HG02981 (cell line): ENCODE measurements around the gene HSD17B1.
"Not testable (repeated sequence)": the region's sequence is repeated elsewhere in the genome, so short reads cannot be mapped to it uniquely, and the experiment has no call there.

Source experiments
- ATAC-seq: cut with Tn5 transposase; IDR thresholded peaks from one replicate; pipeline ENCODE4 v1.9.1; 2021; ENCODE audit warnings: mild to moderate bottlenecking, moderate library complexity; ENCODE audit not compliant: unreplicated experiment

Gene HSD17B1, protein sequence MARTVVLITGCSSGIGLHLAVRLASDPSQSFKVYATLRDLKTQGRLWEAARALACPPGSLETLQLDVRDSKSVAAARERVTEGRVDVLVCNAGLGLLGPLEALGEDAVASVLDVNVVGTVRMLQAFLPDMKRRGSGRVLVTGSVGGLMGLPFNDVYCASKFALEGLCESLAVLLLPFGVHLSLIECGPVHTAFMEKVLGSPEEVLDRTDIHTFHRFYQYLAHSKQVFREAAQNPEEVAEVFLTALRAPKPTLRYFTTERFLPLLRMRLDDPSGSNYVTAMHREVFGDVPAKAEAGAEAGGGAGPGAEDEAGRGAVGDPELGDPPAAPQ

DNA sequence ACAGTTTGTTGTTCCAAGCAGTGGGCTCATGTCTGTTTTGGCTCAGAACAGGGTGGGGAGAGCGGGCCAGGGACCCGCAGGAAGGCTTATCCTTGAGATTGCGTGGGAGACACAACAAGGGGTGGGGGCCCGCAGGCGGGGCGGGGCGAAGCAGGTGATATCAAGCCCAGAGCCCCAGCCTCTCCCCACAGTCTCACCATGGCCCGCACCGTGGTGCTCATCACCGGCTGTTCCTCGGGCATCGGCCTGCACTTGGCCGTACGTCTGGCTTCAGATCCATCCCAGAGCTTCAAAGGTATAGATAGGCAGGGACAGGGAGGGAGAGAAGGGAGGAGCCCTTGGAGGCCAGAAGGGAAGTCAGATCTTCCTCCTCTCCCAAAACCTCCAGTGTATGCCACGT is at the start of gene HSD17B1:
TSS of gene HSD17B1 (plus strand) at position 188 of the 400 bp plus-strand sequence. CDS start at position 199, 11 bp downstream.
- not testable (repeated sequence) for ATAC-seq

DNA sequence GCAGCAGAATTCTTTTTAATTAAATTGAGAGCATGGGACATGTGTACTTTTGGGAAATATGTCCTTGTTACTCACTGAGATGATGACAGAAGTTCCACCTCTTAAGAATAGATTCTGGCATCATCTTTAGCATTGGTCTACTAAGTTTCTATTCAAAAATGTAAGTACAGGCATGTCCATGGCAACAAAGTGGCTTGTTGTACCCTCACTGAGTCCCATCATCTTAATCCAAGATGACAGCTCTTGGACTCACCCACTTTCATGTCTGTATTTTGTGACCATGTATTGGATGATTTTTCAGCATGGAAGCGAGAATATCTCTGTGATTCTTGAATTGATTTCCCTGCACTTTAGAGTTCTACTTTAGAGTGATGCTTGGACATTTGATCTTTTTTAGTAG is 49.8 kb upstream of the HSD17B1 start:
- ATAC-seq: no peak

DNA sequence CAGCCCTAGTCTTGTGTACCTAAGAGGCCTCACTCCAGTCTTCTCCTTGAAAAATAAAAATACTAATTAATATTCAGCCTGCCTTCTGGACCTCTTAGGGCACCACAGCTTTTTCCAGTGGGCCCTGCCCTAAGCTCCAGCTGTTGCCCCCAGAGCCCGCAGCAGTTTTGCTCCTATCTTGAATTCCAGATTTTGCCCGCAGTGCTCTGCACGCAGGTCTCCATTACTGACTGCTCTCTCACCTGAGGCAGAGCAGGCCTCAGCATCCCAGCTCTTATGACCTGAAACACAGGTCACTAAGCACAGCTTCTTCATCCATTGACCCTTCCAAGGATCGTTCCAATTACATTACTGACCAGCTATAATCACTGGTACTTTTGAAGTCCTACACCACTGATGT is 45.1 kb upstream of the HSD17B1 start:
- ATAC-seq: no peak

DNA sequence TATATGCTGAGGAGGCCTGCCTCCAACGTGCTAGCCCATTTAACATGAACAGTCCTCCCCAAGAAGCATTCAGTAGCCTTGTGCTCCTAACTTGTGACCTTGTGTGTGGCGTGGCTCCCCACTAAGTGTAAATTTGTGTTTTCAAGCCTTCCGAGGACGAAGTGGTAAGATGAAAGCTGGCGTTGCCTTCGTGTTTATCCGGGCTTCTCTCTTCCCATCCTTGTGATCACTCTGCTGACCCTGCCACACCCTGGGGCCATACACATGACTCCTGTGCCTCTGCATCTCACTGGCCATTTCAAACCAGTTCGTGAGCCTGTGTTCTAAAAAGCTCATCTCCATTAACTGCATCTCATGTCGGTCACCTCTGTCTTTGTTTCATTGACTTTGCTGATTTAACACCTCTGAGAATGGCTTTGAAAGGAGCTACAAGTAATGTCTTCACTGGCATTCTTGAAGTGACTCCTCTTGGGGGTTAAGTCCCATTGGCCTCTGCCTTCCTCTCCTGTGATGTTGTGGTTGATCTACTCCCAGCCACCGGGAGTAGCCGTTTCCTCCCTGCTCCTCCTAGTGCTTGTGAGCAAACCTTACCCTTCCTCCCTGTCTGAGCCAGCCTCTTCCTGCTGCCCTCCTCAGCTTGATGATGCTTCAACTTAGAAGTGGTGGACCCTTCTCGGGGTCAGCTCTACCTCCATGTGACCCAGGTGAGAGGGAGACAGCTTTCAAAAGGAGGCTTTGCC is 44.1 kb upstream of the HSD17B1 start:
- ATAC-seq: no peak

DNA sequence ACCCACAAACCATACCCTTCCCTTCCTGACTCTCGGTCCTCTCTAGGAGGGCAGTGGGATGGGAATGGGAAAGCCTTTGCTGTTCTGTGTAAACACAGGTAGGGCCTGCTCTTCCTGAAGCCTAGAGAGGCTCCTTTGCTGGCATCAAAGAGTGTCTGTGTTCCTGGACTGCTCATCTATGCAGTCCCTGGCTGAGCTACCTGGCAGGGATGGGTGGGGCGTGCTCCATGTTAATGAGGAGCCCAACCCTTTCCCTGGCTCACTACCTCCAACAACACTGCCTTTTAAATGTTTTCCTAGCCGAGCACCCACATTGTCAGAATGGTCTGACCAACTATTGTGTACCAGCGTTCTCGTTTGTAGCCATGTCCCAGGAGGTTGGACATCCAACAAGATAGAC is 43.3 kb upstream of the HSD17B1 start:
- ATAC-seq: no peak

DNA sequence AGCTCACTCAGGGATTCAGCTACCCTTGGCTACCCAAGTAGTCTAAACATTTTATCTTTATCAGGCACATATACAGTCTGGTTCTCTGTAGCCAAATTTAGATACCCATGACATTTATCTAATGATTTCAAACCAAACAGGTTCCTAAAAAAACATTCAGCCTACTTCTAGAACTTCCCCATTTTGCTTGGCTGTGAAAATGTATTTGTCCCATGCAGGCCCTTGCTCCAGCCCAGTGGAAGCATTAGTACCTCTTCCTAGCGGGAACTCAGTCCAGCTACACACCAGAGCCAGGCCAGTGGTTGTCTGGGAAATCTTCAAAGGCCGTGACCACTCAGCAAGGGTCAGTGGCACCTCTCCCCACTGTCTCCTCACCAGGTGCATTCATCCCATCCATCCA is 42.9 kb upstream of the HSD17B1 start:
- ATAC-seq: no peak

DNA sequence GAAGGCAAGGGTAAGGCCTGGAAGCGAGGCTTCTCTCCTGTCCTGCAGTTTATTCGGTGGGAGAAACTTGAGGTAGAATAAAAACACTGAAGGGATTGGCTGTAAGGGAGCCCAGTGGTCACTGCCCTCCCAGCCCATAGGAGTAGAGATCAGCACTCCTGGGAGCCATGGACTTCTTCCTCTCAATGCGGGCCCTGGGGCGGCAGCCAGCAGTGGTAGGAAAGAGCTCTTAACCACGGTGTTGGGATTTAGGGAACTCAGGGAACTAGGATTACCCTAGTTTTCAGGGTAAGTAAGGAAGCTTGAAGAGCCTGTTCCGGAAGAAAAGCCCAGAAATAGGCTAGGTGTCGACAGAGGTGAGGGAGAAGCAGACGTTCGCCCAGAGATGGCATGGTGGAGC is 40.5 kb upstream of the HSD17B1 start:
- ATAC-seq: no peak

DNA sequence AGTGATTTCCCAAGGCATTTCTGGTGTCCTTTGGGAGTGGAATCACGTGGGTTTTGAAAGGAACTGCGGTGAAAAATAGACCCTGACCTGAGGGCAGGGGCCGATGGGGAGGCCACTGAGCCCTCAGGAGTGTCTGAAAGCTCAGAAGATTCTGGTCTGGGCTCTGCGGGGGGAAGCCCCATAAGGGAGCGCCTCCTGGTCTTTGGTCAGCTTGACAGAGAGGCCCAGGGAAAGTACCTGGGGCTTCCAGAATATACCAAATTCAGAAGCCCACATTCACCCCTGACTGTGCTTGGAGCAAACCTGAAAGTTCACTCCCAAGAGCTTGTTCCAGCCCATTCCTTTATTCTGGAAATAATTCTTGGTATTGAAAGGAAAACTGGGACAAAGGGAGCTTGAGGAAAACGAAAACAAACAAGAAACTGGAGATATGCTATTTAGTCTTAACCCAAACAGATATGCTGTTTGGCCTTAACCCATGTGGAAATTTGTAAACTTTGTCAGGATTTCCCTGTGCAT is 39.9 kb upstream of the HSD17B1 start:
- ATAC-seq: no peak

DNA sequence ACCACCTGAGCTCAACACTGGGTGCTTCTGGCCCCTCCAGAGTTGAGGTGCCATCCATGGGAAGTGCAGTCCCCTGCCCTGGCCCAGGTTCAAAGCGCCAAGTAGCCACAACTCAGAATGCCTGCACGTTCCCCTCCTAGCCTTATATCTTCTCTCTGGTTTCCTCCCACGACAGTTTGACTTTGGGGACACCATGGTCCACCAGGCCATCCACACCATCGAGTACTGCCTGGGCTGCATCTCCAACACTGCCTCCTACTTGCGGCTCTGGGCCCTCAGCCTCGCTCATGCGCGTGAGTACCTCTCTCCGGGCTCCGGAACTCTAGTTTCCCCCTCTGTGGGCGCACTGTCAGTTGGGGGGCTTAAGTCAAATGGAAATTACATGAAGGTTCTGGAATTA is 39.0 kb upstream of the HSD17B1 start:
- ATAC-seq: no peak

DNA sequence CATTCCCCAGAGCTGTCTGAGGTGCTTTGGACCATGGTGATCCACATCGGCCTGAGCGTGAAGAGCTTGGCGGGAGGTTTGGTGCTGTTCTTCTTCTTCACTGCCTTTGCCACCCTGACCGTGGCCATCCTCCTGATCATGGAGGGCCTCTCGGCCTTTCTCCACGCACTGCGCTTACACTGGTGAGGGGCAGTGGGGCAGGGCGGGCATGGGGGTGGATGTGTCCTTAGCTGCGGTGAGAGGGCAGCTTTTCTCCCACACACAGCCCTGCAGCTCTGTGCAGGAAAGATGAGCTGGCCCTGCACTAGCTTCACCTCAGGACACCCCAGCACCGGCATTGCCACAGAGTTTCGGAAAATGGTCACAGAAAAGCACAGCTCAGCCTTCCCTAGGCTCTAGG is 38.4 kb upstream of the HSD17B1 start:
- ATAC-seq: no peak

DNA sequence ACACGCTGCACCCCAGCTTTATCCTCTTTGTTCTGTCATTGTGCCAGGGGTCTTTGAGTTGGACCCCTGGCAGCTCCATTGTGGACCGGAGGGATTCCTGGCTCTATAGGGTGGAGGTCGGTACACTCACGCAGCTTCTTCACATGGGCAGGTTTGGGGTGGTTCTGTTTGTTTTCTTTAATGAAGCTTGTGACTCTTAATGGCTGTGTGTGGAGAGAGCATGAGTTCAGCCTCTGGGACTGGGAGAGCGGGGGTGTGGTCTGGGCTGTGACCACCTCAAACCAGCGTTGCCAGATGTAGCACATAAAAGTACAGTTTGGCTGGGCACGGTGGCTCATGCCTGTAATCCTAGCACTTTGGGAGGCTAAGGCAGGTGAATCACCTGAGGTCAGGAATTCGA is 37.9 kb upstream of the HSD17B1 start:
- no peak for ATAC-seq

DNA sequence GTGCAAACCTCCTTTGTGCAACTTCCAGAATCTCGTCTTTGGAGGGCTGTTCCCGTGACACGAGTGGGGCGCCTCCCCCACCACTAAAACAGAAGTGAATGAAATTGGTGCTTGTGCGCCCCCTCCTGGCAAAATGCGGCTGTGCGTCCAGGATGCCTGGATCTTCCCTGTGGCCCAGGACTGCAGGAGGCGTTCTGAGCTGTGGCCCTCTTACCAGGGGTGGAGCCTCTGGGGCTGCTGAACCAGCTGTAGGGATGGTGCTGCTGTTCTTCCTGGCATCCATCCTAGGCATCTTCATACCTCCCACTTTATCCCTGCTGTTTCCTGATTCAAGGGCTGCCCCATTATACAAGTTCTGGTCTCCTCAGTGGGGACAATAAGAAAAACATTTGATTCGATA is 35.2 kb upstream of the HSD17B1 start:
- ATAC-seq: no peak

DNA sequence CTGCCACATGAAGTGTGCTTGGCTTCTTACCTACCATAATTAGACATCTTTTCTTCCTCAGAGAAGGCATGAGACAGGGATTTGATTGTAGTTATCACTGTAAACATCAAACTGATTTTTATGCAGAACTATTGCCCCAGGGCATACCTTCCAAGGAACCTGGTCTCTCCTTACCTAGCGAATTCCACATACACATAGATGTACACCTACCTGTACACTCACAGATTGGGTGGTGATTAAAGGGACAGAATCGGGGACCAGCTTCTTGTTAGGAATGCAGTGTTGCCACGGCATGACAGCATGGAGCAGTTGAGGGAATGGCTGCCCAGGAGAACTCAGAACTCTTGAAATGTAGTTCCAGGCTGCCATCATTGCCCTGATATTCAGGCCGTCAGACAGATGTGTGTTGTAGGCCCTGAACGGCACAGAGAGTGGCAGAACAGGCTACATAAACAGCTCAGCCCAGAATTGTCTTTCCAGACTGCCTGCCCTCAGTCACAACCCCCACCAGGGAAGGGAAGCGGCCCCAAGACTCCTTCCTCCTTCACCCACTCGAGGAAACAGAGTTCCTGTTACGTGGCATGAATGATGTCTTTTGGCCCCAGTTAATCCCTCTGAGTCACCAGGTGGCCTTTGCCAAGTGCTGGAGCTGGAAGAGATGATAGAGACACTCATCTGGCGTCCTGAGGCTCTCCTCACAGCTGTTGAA is 34.5 kb upstream of the HSD17B1 start:
- ATAC-seq: no peak

DNA sequence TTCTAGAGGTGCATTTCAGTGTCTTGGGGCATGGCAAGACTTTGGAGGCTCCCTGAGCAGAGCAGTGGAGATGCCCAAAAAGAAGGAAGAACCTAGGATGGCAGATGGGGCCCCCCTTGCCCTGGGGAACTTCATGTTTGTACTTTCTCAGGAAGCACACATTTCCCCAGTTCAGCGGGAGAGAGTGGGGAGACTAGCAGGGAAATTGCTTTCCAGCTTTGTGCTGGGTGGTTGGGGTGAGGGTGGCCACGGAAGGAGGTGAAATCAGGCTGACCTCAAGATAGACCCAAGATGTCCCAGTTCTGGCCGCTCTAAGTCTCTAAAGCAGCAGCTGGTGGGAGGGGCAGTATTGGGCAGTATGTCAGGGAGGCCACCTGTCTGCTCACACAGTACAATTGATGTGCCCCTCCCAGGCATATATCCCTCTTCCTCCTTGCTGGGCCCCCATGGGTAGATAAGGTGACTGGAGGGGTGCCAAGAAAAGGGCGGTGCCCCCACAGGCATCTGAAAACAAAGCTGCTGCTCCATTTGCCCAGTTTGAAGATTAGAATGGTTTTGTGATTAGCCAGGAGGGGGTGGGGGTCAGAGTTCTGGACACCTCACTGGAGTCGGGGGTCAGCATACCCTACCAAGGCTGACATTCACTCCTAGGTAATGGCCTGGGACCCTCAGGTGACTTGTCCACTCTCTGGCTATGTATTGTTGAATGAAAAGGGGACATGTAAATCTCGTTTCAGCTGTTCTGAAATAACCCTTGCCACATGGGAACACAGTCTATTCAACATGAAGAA is 33.8 kb upstream of the HSD17B1 start:
- no peak for ATAC-seq

DNA sequence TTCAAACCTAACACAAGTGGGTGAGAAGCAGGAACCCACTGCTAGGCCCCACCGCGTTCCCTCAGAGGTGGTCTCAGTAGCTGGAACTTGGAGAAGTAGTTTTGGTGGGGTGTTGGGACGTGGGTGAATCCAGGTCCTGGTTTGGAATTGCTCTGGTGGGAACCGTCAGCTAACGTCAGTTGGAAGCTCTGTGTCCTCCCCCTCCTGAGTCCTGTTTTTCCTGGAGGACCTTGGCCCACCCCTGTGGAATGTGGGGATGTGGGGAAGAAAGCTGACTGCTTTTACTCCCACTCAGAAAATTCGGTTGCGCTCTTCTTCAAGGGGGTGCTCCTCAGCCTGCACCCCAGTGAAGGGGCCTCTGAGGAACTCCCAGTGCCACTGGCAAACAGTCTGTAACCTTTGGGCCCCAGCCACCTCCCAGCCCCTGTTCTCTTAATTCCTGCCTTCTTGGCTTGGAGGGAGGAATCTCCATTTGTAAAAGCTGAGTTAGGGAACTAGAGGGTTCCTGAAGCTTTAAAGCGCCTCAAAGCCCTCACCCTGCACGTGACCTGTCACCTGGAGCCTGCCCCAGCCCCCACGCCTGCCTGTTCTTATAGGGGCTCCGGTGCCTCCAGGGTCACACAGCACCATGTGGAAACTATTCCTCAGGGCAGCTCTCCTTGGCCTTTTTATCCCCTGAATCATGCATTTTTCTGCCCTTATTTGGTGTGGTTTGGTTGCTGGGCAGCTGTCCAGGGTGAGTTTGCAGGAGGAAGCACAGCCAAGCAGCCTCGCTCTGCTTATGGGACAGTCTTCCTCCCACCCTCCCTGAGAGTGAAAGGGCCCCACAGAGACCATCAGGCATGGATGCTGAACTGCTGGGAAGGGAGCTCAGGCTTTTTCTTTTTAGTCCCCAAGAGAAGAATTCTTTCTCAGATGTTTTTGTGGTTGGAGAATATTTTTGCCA is 32.9 kb upstream of the HSD17B1 start:
- no peak for ATAC-seq

DNA sequence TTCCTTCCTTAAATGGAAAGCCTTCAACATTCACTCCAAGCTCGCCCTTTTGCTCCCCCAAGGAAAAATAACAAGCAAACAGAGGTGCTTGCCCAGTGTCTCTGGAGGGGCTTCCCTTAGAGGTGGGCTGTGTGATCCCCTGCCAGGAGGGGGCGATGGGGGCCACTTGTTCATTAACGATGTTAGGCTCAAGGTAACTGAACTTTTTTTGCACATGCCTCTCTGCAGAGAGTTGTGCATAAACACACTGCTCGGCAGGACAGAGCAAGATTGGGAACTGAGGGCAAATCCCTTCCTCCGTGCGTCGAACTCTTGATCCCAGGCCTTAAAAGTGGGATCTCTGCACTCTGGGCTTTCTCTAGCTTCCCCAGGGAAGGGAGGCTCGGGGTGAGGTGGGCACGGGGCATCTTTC is 32.2 kb upstream of the HSD17B1 start:
- ATAC-seq: no peak

DNA sequence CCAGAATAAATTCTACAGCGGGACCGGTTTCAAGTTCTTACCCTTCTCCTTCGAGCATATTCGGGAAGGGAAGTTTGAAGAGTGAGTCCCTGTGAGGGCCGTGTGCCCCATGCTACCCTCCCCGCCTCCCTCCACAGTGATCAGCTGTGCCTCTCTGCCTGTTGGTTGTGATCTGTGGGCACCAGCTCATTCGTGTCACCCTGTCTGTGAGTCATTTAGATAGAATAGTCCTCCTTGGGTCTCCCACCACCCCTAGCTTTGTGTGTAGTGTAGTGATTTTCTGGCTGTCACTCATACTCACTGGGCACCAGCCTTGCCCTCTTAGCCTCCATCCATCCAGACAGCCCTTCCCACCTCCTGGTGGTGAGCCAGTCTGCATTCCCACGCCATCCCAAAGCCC is 31.7 kb upstream of the HSD17B1 start:
- no peak for ATAC-seq

DNA sequence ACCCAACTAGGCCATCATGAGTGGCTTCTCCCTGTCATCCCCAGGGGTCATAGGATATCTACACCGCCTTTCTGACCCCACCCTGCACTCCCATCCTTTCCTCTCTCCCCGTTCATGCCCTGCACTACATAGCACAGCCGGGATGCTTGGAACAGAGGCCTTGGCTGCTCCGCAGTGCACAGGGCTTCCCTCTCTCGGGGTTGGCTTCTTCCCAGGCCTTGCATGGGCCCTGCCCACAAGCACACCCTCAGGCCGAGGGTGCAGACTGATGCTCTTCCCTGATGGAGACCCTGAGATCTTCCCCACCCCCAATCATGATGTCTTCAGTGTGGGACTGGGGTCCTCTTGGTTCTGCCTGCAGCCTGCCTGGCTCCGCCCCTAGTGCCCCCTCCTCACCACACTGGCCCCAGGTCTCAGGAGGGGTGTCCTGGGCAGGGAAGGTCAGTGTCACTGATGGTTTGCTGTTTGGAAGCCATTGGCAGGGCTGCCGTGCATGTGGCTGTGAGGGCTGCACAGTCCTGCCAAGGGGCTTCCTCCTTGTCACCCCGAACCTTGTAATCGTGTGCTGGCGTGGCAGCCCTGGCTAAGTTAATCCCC is 31.0 kb upstream of the HSD17B1 start:
- no peak for ATAC-seq

DNA sequence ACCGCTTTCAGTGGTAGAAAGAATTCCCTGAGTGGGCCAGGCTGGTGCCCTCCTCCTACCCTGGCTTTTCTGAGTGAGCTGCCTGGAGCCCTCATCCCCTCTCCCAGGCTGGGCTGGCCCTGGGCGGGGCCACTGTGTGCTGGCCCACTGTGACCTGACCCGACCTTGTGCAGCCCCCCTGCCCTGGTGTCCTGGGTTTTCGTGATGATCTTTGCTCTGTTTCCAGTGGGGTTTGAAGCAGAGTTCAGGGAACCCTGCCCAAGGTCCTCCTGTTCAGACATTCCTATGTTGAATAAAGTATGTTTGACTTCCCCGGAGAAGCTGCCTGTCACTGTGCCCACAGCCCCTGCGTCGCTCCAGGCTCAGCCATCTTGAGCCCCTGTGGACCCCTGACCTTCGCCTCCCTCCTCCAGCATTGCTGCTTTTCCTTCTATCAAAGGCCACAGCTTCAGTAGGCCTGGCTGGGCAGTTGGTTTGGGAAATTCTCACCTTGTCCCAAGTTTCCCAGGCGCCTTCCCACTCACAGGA is 30.4 kb upstream of the HSD17B1 start:
- ATAC-seq: no peak
